Endothelial cell of umbilical vein (primary cell): ENCODE results near the gene PDGFB. TPM values are rescaled to one million over a fixed set of nuclear protein-coding genes. Genes with fewer than 3 reads are reported as not detected.

Experiments used
- BruUV-seq: library from RNA; stranded (reverse); fragments of 400-500 nt; replicated peaks from 2 replicates; lab custom pipeline; 2021; lab: Mats Ljungman, UMichigan
- CTCF ChIA-PET: fragments of 300-600, 350-600 bp; sonication (Branson Sonifier 250); formaldehyde crosslinking; loops from one replicate; lab custom pipeline; 2021; ENCODE audit warnings: antibody characterized with exemption, inconsistent platforms; lab: Charles Lee
- POLR2A ChIA-PET: fragments of 300-600, 350-600 bp; sonication (Branson Sonifier 250); formaldehyde crosslinking; loops from one replicate; lab custom pipeline; 2021; ENCODE audit warnings: antibody characterized with exemption, inconsistent platforms; lab: Charles Lee
- DNase-seq: peaks from one replicate; pipeline ENCODE4 v3.0.0-alpha.2; 2011; ENCODE audit warnings: low read depth, low spot score
- FAIRE-seq: peaks from 2 replicates; lab custom pipeline; 2011; peaks lifted over from hg19 to GRCh38; lab: Jason Lieb, UNC
- H2AFZ ChIP-seq: 2 replicates; pipeline ENCODE4 v1.6.0; 2012; ENCODE audit warnings: low read depth, low read length, control low read depth, inconsistent platforms
- H3K27ac ChIP-seq: 2 replicates; pipeline ENCODE4 v1.5.1; 2011; ENCODE audit warnings: low read depth, mild to moderate bottlenecking, control low read depth, low read length, moderate library complexity; ENCODE audit not compliant: insufficient read depth
- H3K27me3 ChIP-seq, 2 experiments: 2 replicates each; pipeline versions ENCODE4 v1.6.0 to v1.6.1; 2011; ENCODE audit warnings: low read length in 2 of 2, mixed read lengths in 1 of 2; ENCODE audit not compliant: control insufficient read depth in 2 of 2, insufficient read depth in 2 of 2
- H3K36me3 ChIP-seq, 2 experiments: 2 replicates in 1 of 2; 3 replicates in 1 of 2; pipeline ENCODE4 v1.5.1; 2011; ENCODE audit warnings: low read length in 2 of 2, mild to moderate bottlenecking in 1 of 2, moderate library complexity in 1 of 2; ENCODE audit not compliant: control insufficient read depth in 2 of 2, insufficient read depth in 2 of 2; ENCODE audit errors: extremely low read depth in 1 of 2
- H3K4me1 ChIP-seq: 3 replicates; pipeline ENCODE4 v1.5.1; 2011; ENCODE audit warnings: mild to moderate bottlenecking, low read length; ENCODE audit not compliant: control insufficient read depth, insufficient read depth; ENCODE audit errors: extremely low read depth
- H3K4me2 ChIP-seq: 2 replicates; pipeline ENCODE4 v1.6.1; 2011; ENCODE audit warnings: low read length, control low read depth, mixed read lengths; ENCODE audit not compliant: insufficient read depth
- H3K4me3 ChIP-seq, 3 experiments: fragments of 200-600 bp in 1 of 3; sonication (generic), shearing (Covaris generic) in 1 of 3; replicated peaks in 1 of 3; 2 replicates each; pipeline ENCODE4 v1.5.1; 2011 to 2016; ENCODE audit warnings: control low read depth in 3 of 3, low read length in 3 of 3, mild to moderate bottlenecking in 2 of 3, inconsistent platforms in 1 of 3, low read depth in 1 of 3, moderate library complexity in 1 of 3; ENCODE audit not compliant: insufficient read depth in 1 of 3
- H3K79me2 ChIP-seq: 2 replicates; pipeline ENCODE4 v1.6.0; 2012; ENCODE audit warnings: low read length, inconsistent platforms; ENCODE audit not compliant: control insufficient read depth, insufficient read depth
- H3K9ac ChIP-seq: replicated peaks from 2 replicates; pipeline ENCODE3; 2011; ENCODE audit warnings: low read length, control low read depth; ENCODE audit not compliant: insufficient read depth; ENCODE audit errors: extremely low read depth
- H3K9me1 ChIP-seq: replicated peaks from 3 replicates; pipeline ENCODE4 v1.6.0; 2011; ENCODE audit warnings: mild to moderate bottlenecking, low read length; ENCODE audit not compliant: control insufficient read depth, insufficient read depth; ENCODE audit errors: extremely low read depth
- H3K9me3 ChIP-seq: replicated peaks from 2 replicates; pipeline ENCODE4 v1.5.1; 2012; ENCODE audit warnings: low read length, inconsistent platforms; ENCODE audit not compliant: control insufficient read depth, insufficient read depth
- H4K20me1 ChIP-seq: replicated peaks from 2 replicates; pipeline ENCODE3; 2011; ENCODE audit warnings: mild to moderate bottlenecking, low read length; ENCODE audit not compliant: control insufficient read depth, insufficient read depth; ENCODE audit errors: extremely low read depth
- CTCF ChIP-seq, 2 donors: IDR thresholded peaks; 1 replicate in 1 of 2; 2 replicates in 1 of 2; pipeline ENCODE4 v1.5.1; 2011; ENCODE audit warnings: low read length in 2 of 2, mild to moderate bottlenecking in 2 of 2, moderate library complexity in 2 of 2, control low read depth in 1 of 2, inconsistent platforms in 1 of 2, low read depth in 1 of 2; ENCODE audit not compliant: insufficient read depth in 1 of 2; ENCODE audit errors: extremely low read depth in 1 of 2
- EZH2 ChIP-seq: IDR thresholded peaks from 2 replicates; pipeline ENCODE4 v1.6.1; 2012; ENCODE audit warnings: borderline replicate concordance, low read depth, mild to moderate bottlenecking, moderate library complexity, low read length, inconsistent platforms; ENCODE audit not compliant: severe bottlenecking
- FOS ChIP-seq: IDR thresholded peaks from 2 replicates; pipeline ENCODE4 v1.6.1; 2011; ENCODE audit warnings: mild to moderate bottlenecking, low read length, moderate library complexity, borderline replicate concordance; ENCODE audit not compliant: insufficient read depth
- GATA2 ChIP-seq: IDR thresholded peaks from 2 replicates; pipeline ENCODE4 v1.7.0; 2011; ENCODE audit warnings: low read depth, mild to moderate bottlenecking, moderate library complexity, mixed read lengths, low read length; ENCODE audit not compliant: insufficient read length, insufficient read depth
- JUN ChIP-seq: IDR thresholded peaks from 2 replicates; pipeline ENCODE4 v1.6.1; 2011; ENCODE audit warnings: borderline replicate concordance, low read depth; ENCODE audit not compliant: insufficient read length, insufficient read depth
- MAX ChIP-seq: IDR thresholded peaks from 2 replicates; pipeline ENCODE4 v1.6.1; 2011; ENCODE audit not compliant: insufficient read depth, insufficient read length
- MYC ChIP-seq: IDR thresholded peaks from one replicate; pipeline ENCODE4 v1.6.1; 2011; ENCODE audit warnings: mild to moderate bottlenecking, low read depth, low read length
- POLR2A ChIP-seq: IDR thresholded peaks from 2 replicates; pipeline ENCODE4 v1.6.1; 2012; ENCODE audit warnings: low read depth, mild to moderate bottlenecking, control low read depth, low read length
- POLR2AphosphoS5 ChIP-seq: IDR thresholded peaks from 2 replicates; pipeline ENCODE4 v1.6.1; 2012; ENCODE audit warnings: low read depth, mild to moderate bottlenecking, control low read depth, low read length, moderate library complexity; ENCODE audit not compliant: insufficient read depth
- dilution Hi-C: fragments of 300-500 bp; cut with MboI; formaldehyde crosslinking; loops from one replicate; pipeline ENCODE4 v1.15.0; 2019; ENCODE audit warnings: low sequenced_read_pairs; ENCODE audit not compliant: extremely low pct_ligation_motif_present
- intact Hi-C: fragments of 100-400 bp; cut with micrococcal nuclease; formaldehyde crosslinking; loops from one replicate; pipeline ENCODE4 v1.10.0; 2022
- polyA plus RNA-seq, 4 experiments: library from polyadenylated mRNA; depleted of rRNA in 3 of 4; stranded (reverse) in 3 of 4; unstranded in 1 of 4; fragments of >200 nt; gene quantifications; 2 replicates each; pipeline versions ENCODE4 v1.2.1 to v1.2.3, GENCODE V29; 2011 to 2012; ENCODE audit warnings: missing spikeins in 1 of 4
- total RNA-seq: library from RNA; stranded (reverse); gene quantifications from 2 replicates; pipeline ENCODE4 v1.2.3, GENCODE V29; 2021

Gene PDGFB
- total and polyA plus RNA-seq, 2 donors (not counting 3 experiments of a cell fraction or from before 2014, with no cell fraction given), result 135 to 240 TPM

- Histone ChIP-seq H4K20me1 (peaks cover 4% of the 10 kb centered on the region), H3K36me3 (peaks cover 11 to 23% of the 10 kb centered on the region in 2 experiments), H3K4me3 (peak overlapping the region; percentile 5 to 68 (median 41)), H3K4me2 (peak overlapping the region; percentile 25), H3K9me1 (no peaks in the 10 kb centered on the region), H3K27ac (peak overlapping the region; percentile 2), H3K79me2 (peaks cover 87% of the 10 kb centered on the region), H3K9me3 (no peaks in the 10 kb centered on the region), H2AFZ (no peak overlapping the region), H3K9ac (peak overlapping the region; percentile 91), H3K4me1 (peaks cover 58% of the 10 kb centered on the region), H3K27me3 (no peaks in the 10 kb centered on the region)
- BruUV-seq, result no TSS peak
- FAIRE-seq (peak; percentile 84), DNase-seq (peak; percentile 62)
- dilution Hi-C loops, result no loop called here
- CTCF ChIA-PET, result interaction anchor here (0.7 to 3.8 kb wide), 19 partner anchors 8 to 288 kb away, joined by 3 to 29 read pairs (median 4); partner anchors contain the start of gene RPL3
- POLR2A ChIA-PET, result interaction anchor here (0.9 to 3.5 kb wide), 6 partner anchors 13 to 76 kb away, joined by 3 to 31 read pairs (median 4); partner anchors contain the start of gene RPL3
- intact Hi-C loops, result loop anchor here (1.0 kb wide), 5 partner anchors 11 to 70 kb away; no protein-coding TSS in a partner anchor
- TF ChIP-seq EZH2 (no peak), POLR2AphosphoS5 (peak; percentile 73), CTCF (IDR thresholded peaks at IDR 0.05; ENCODE audit: extremely low read depth in 1 of 2, insufficient read depth in 1 of 2, low read depth in 1 of 2, low read length in 2 of 2) (no peak), GATA2 (peak; percentile 59), JUN (no peak), MAX (peak; percentile 86), MYC (no peak), FOS (no peak), POLR2A (peak; percentile 37)
Measured at GRCh38 chr22:39240831-39241793, 3.7 kb downstream of the PDGFB start.
